DOHH2 (cell line): Measurements from ENCODE around the gene CTSZ.

Source experiments
- EZH2phosphoT487 ChIP-seq: fragments of 200-600 bp; sonication (generic); IDR thresholded peaks from 2 replicates; pipeline ENCODE4 v1.6.1; 2017; ENCODE audit warnings: borderline replicate concordance, mild to moderate bottlenecking, antibody characterized with exemption, low read length, moderate library complexity, mixed read lengths
- TF ChIP-seq, protein P1 (sequence below): fragments of 200-600 bp; sonication (generic); IDR thresholded peaks from one replicate; pipeline ENCODE4 v1.5.1; 2014; ENCODE audit warnings: antibody characterized with exemption, mild to moderate bottlenecking, low read depth, low read length; ENCODE audit not compliant: poor library complexity, severe bottlenecking

DNA sequence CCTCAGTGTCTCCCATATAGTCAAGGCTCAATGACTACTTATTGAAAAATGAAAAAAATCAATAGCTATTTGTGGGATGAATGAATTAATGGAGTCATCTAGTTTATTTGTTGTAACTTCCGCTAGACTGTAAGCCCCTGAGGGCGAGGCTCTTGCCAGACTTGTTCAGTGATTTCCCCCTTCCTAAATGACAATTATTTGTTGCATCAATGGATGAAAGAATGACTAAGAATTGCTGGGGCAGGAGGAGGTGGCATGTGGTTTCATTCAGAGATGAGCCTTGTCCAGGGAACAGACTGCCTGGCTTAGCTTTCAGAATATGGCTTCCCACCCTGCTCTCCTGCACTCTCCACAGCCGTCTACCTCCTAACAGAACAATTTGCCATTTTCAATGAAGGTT lies 36.6 kb upstream of the CTSZ start:
- TF ChIP-seq, protein P1, sequence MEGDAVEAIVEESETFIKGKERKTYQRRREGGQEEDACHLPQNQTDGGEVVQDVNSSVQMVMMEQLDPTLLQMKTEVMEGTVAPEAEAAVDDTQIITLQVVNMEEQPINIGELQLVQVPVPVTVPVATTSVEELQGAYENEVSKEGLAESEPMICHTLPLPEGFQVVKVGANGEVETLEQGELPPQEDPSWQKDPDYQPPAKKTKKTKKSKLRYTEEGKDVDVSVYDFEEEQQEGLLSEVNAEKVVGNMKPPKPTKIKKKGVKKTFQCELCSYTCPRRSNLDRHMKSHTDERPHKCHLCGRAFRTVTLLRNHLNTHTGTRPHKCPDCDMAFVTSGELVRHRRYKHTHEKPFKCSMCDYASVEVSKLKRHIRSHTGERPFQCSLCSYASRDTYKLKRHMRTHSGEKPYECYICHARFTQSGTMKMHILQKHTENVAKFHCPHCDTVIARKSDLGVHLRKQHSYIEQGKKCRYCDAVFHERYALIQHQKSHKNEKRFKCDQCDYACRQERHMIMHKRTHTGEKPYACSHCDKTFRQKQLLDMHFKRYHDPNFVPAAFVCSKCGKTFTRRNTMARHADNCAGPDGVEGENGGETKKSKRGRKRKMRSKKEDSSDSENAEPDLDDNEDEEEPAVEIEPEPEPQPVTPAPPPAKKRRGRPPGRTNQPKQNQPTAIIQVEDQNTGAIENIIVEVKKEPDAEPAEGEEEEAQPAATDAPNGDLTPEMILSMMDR, result no peak
- TF ChIP-seq EZH2phosphoT487, result no peak
